KMS-11 (cell line): ENCODE results near the gene AUTS2.

Source experiments
- H2AFZ ChIP-seq: fragments of 200-600 bp; sonication (generic); 2 replicates; pipeline ENCODE4 v1.6.1; 2016; ENCODE audit warnings: antibody characterized with exemption, mixed run types, low read depth
- H3K27ac ChIP-seq: fragments of 200-600 bp; sonication (generic); 2 replicates; pipeline ENCODE4 v1.6.1; 2016; ENCODE audit warnings: mild to moderate bottlenecking, mixed run types
- H3K27me3 ChIP-seq: fragments of 200-600 bp; sonication (generic); 2 replicates; pipeline ENCODE4 v1.6.1; 2017; ENCODE audit warnings: mild to moderate bottlenecking, low read depth, mixed run types, moderate library complexity; ENCODE audit not compliant: insufficient read depth
- H3K36me3 ChIP-seq: fragments of 200-600 bp; sonication (generic); 2 replicates; pipeline ENCODE4 v1.6.1; 2017; ENCODE audit warnings: mild to moderate bottlenecking, mixed run types; ENCODE audit not compliant: insufficient read depth
- H3K4me1 ChIP-seq: fragments of 200-600 bp; sonication (generic); 2 replicates; pipeline ENCODE4 v1.6.1; 2016; ENCODE audit warnings: mild to moderate bottlenecking, low read depth, mixed run types; ENCODE audit not compliant: poor library complexity, severe bottlenecking
- H3K4me2 ChIP-seq: fragments of 200-600 bp; sonication (generic); 2 replicates; pipeline ENCODE4 v1.7.0; 2016; ENCODE audit warnings: mild to moderate bottlenecking, mixed run types
- H3K4me3 ChIP-seq: fragments of 200-600 bp; sonication (generic); IDR thresholded peaks from 2 replicates; pipeline ENCODE4 v1.6.1; 2017; ENCODE audit warnings: low read depth, low read length, mixed read lengths; ENCODE audit not compliant: insufficient read depth
- H3K79me2 ChIP-seq: fragments of 200-600 bp; sonication (generic); 2 replicates; pipeline ENCODE4 v1.6.1; 2016; ENCODE audit warnings: low read depth, mixed run types; ENCODE audit not compliant: insufficient read depth
- H3K9ac ChIP-seq: fragments of 200-600 bp; sonication (generic); 2 replicates; pipeline ENCODE4 v1.6.1; 2016; ENCODE audit warnings: mild to moderate bottlenecking, mixed run types
- H4K20me1 ChIP-seq: fragments of 200-600 bp; sonication (generic); 2 replicates; pipeline ENCODE4 v1.6.1; 2016; ENCODE audit warnings: mild to moderate bottlenecking, mixed run types; ENCODE audit not compliant: insufficient read depth
- TF ChIP-seq, protein P1 (sequence below): fragments of 200-600 bp; sonication (generic); conservative IDR thresholded peaks from 2 replicates; pipeline ENCODE4 v1.6.1; 2017; ENCODE audit warnings: low read depth, mild to moderate bottlenecking, antibody characterized with exemption, low read length, moderate library complexity, mixed read lengths

AUTS2 gene

DNA sequence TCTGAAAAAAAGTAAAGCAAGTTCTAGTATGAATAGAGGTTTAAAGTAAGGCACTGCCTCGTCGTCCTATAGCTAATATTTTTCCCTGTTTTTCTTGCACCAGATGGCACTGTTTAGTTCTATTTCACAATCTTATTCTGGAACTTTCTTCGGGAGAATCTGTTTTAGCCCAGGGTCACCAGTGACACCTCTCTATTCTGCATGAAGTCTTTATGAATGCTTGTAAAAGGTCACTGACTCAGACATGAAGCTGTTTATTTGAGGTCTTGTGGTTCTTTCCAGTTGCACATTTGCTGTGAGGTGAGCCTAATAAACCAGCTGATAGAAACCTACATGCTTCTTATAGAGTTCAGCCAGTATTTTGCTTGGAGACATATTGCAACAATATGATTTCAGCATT, 444.3 kb downstream of the AUTS2 start:
- Histone ChIP-seq H3K27me3 (no peaks in the 10 kb centered on the region), H3K9ac (no peak overlapping the region), H3K4me2 (peak overlapping the region; percentile 10; the same call in 1 of the 2 replicates), H4K20me1 (no peaks in the 10 kb centered on the region), H2AFZ (0 out of 2 replicates have a peak overlapping the region, but pooled peaks have one; percentile 10), H3K36me3 (no peaks in the 10 kb centered on the region), H3K4me3 (no peak overlapping the region), H3K4me1 (peaks cover 17% of the 10 kb centered on the region), H3K79me2 (no peaks in the 10 kb centered on the region), H3K27ac (no peak overlapping the region)
- TF ChIP-seq, protein P1, sequence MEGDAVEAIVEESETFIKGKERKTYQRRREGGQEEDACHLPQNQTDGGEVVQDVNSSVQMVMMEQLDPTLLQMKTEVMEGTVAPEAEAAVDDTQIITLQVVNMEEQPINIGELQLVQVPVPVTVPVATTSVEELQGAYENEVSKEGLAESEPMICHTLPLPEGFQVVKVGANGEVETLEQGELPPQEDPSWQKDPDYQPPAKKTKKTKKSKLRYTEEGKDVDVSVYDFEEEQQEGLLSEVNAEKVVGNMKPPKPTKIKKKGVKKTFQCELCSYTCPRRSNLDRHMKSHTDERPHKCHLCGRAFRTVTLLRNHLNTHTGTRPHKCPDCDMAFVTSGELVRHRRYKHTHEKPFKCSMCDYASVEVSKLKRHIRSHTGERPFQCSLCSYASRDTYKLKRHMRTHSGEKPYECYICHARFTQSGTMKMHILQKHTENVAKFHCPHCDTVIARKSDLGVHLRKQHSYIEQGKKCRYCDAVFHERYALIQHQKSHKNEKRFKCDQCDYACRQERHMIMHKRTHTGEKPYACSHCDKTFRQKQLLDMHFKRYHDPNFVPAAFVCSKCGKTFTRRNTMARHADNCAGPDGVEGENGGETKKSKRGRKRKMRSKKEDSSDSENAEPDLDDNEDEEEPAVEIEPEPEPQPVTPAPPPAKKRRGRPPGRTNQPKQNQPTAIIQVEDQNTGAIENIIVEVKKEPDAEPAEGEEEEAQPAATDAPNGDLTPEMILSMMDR = no peak; the same call in 1 of the 2 replicates

DNA sequence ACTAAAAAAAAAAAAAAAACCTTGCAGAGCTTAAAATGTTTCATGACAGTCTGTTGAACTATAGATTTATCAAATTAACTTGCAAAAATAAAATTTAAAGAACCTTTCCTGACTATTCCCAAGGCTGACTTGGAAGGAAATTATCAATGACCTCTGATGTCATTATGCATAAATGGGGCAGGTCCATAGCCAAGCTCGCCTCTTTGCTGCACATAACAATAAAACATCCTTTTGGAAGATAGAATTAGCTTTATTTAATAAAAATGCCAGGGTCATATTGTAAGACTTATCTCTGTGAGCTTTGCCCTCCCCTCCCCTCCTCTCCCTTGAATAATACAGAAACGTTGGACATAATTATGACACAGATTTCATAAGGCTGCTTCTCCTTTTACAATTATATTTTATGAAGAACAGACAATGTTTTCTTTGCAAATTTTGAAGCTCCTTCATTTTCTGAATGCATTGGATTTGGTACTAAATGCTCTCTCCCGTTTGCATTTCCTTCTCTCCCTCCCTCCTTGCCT, 444.8 kb downstream of the AUTS2 start:
- no peaks in the 10 kb centered on the region for H3K79me2 ChIP-seq
- no peaks in the 10 kb centered on the region for H4K20me1 ChIP-seq
- H3K27ac ChIP-seq = no peak overlapping the region
- peak overlapping the region; percentile 10; the same call in 1 of the 2 replicates for H3K4me2 ChIP-seq
- H3K4me1 ChIP-seq = peaks cover 18% of the 10 kb centered on the region
- no peak overlapping the region for H3K4me3 ChIP-seq
- no peaks in the 10 kb centered on the region for H3K27me3 ChIP-seq
- H3K36me3 ChIP-seq = no peaks in the 10 kb centered on the region
- no peak overlapping the region for H2AFZ ChIP-seq
- no peak overlapping the region for H3K9ac ChIP-seq
- TF ChIP-seq, protein P1 = no peak

DNA sequence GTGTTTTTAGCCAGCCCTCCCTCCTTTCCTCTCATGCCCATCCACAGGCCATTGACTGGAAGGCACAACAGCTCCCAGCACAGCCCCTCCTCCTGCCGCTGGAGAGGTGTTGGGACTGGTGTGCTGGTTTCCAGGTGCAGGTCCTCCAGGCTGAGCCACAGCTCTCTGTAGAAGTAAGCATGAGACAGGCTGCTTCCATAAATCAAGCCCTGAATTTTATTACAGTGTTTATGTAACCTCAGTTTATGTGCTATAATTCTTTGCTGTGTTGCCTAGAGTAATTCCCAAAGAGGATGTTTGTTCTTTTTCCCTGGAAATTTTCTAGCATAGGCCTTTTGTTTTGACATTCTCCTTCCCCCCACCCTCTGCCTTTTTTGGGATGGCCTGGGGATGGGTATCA, 445.8 kb downstream of the AUTS2 start:
- no peak overlapping the region for H3K27ac ChIP-seq
- H3K79me2 ChIP-seq = no peaks in the 10 kb centered on the region
- no peak overlapping the region for H3K4me2 ChIP-seq
- no peaks in the 10 kb centered on the region for H3K27me3 ChIP-seq
- no peaks in the 10 kb centered on the region for H4K20me1 ChIP-seq
- no peaks in the 10 kb centered on the region for H3K36me3 ChIP-seq
- H3K4me3 ChIP-seq = no peak overlapping the region
- H3K4me1 ChIP-seq = peaks cover 21% of the 10 kb centered on the region
- H3K9ac ChIP-seq = no peak overlapping the region
- no peak overlapping the region for H2AFZ ChIP-seq
- TF ChIP-seq, protein P1 = no peak

DNA sequence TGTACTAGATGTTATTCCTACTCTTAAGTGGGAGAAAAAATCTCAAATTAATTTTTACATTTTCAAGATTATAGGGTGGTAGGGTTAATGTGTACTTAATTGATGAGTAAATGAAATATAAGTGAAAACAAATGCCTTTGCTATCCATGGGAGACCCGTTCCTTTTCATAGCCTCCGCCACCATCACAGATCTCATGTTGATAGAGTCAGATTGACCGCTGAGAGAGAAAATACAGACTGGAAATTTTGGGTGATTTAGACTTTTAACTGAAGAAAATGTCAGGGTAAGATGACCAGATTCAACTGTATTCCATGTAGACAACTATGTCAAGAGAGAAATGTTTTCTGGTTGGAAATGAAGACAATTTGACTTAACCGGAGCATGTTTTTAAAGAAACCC, 446.2 kb downstream of the AUTS2 start:
- no peaks in the 10 kb centered on the region for H3K79me2 ChIP-seq
- H3K4me3 ChIP-seq = no peak overlapping the region
- H3K36me3 ChIP-seq = no peaks in the 10 kb centered on the region
- H2AFZ ChIP-seq = no peak overlapping the region
- H4K20me1 ChIP-seq = no peaks in the 10 kb centered on the region
- H3K4me2 ChIP-seq = no peak overlapping the region
- H3K27me3 ChIP-seq = no peaks in the 10 kb centered on the region
- peaks cover 21% of the 10 kb centered on the region for H3K4me1 ChIP-seq
- TF ChIP-seq, protein P1 = no peak
- no peak overlapping the region for H3K27ac ChIP-seq
- no peak overlapping the region for H3K9ac ChIP-seq
